Activated B cell treated with CpG ODN at 0.5 μM for 24 hours (primary cell): ENCODE data around the gene TIGIT. TPM values are rescaled to one million over a fixed set of nuclear protein-coding genes. Genes with fewer than 3 reads are reported as not detected.

Source experiments
- ATAC-seq: fragments of 200-7000 bp; cut with Tn5 transposase; one replicate; pipeline ENCODE4 v1.10.0; 2021; ENCODE audit warnings: low read depth, mild to moderate bottlenecking, moderate library complexity
- CTCF ChIA-PET: fragments of 350-600 bp; sonication (Branson Sonifier 250); formaldehyde crosslinking; loops from one replicate; lab custom pipeline; 2021; ENCODE audit warnings: antibody characterized with exemption; lab: Charles Lee
- POLR2A ChIA-PET: fragments of 350-600 bp; sonication (Branson Sonifier 250); formaldehyde crosslinking; loops from one replicate; lab custom pipeline; 2021; ENCODE audit warnings: antibody characterized with exemption; lab: Charles Lee
- DNase-seq: peaks from one replicate; pipeline ENCODE4 v3.0.0; 2022
- H3K27ac Mint-ChIP-seq: one replicate; pipeline ENCODE4 v1.8.0; 2020; ENCODE audit warnings: mixed read lengths
- H3K27me3 Mint-ChIP-seq: one replicate; pipeline ENCODE4 v1.8.0; 2021; ENCODE audit warnings: mixed read lengths
- H3K36me3 Mint-ChIP-seq: one replicate; pipeline ENCODE4 v1.8.0; 2021; ENCODE audit warnings: low read depth, mixed read lengths
- H3K4me1 Mint-ChIP-seq: one replicate; pipeline ENCODE4 v1.8.0; 2021; ENCODE audit warnings: mixed read lengths
- H3K4me3 Mint-ChIP-seq: one replicate; pipeline ENCODE4 v1.8.0; 2020; ENCODE audit warnings: mild to moderate bottlenecking, mixed read lengths
- H3K9me3 Mint-ChIP-seq: one replicate; pipeline ENCODE4 v1.8.0; 2020; ENCODE audit warnings: mixed read lengths
- CTCF ChIP-seq: fragments of 200-600 bp; IDR thresholded peaks from one replicate; pipeline ENCODE4 v1.8.0; 2022; ENCODE audit warnings: antibody characterized with exemption, mild to moderate bottlenecking
- intact Hi-C: fragments of 100-400 bp; cut with micrococcal nuclease; formaldehyde crosslinking; loops from one replicate; pipeline ENCODE4 v1.15.1; 2024
- total RNA-seq: library from RNA; stranded (reverse); gene quantifications from 2 replicates; pipeline ENCODE4 v1.2.3, GENCODE V29; 2022

Gene TIGIT
- total RNA-seq, 1 donor from 2014 or later = 3.3 TPM

- H3K27me3 Mint-ChIP-seq = no peaks in the 10 kb centered on the region
- intact Hi-C loops = no loop called here
- POLR2A ChIA-PET = interaction anchor here (0.6 to 1.4 kb wide), 6 partner anchors 11 to 133 kb away, joined by 3 to 7 read pairs (median 4); no protein-coding TSS in a partner anchor
- CTCF ChIA-PET = interaction anchor here (0.8 to 1.4 kb wide), 3 partner anchors 72 to 131 kb away, joined by 3 to 4 read pairs (median 3); no protein-coding TSS in a partner anchor
- TF ChIP-seq CTCF = no peak
- no peaks in the 10 kb centered on the region for H3K36me3 Mint-ChIP-seq
- H3K9me3 Mint-ChIP-seq = peaks cover 2% of the 10 kb centered on the region
- H3K27ac Mint-ChIP-seq = peak overlapping the region; percentile 87
- H3K4me1 Mint-ChIP-seq = peaks cover 22% of the 10 kb centered on the region
- H3K4me3 Mint-ChIP-seq = peak overlapping the region; percentile 52
- DNase-seq (no peak), ATAC-seq (no peak)
Measured at GRCh38 chr3:114285648-114286230, 8.1 kb upstream of the TIGIT start.

GRCh38 chr3:114286266-114286665, 7.6 kb upstream of the TIGIT start:
- Mint-ChIP-seq H3K4me1 (peaks cover 27% of the 10 kb centered on the region), H3K36me3 (no peaks in the 10 kb centered on the region)
- POLR2A ChIA-PET = interaction anchor here (1.2 to 1.9 kb wide), 3 partner anchors 13 to 73 kb away, joined by 3 to 13 read pairs (median 6); no protein-coding TSS in a partner anchor

GRCh38 chr3:114290911-114291901, 2.6 kb upstream of the TIGIT start:
- Mint-ChIP-seq H3K27me3 (no peaks in the 10 kb centered on the region), H3K4me3 (peak overlapping the region; percentile 71), H3K27ac (peak overlapping the region; percentile 98), H3K9me3 (no peaks in the 10 kb centered on the region), H3K36me3 (no peaks in the 10 kb centered on the region), H3K4me1 (peaks cover 47% of the 10 kb centered on the region)
- POLR2A ChIA-PET = interaction anchor here (0.5 to 7.8 kb wide), 28 partner anchors 9 to 1367 kb away, joined by 3 to 334 read pairs (median 4); no protein-coding TSS in a partner anchor
- DNase-seq = peak; percentile 88
- TF ChIP-seq CTCF = peak; percentile 83
- peak; percentile 85 for ATAC-seq
- CTCF ChIA-PET = interaction anchor here (0.6 to 3.8 kb wide), 41 partner anchors 9 to 293 kb away, joined by 3 to 66 read pairs (median 6); partner anchors contain the start of gene DRD3
- intact Hi-C loops = loop anchor here (1.0 to 10.0 kb wide), 18 partner anchors 8 to 856 kb away; partner anchors contain the start of genes CCDC191, DRD3, QTRT2 and ZBTB20

More at GRCh38 chr3:114286266-114286665, 7.6 kb upstream of the TIGIT start:
- ATAC-seq (no peak), DNase-seq (no peak)
- Mint-ChIP-seq H3K27me3 (no peaks in the 10 kb centered on the region), H3K4me3 (no peak overlapping the region), H3K27ac (peak overlapping the region; percentile 87), H3K9me3 (peaks cover 2% of the 10 kb centered on the region)
- no peak for TF ChIP-seq CTCF
- intact Hi-C loops = no loop called here
- CTCF ChIA-PET = interaction anchor here (1.4 kb wide), 2 partner anchors 13 to 73 kb away, joined by 3 read pairs; no protein-coding TSS in a partner anchor

- POLR2A ChIA-PET = interaction anchor here (7.2 to 7.8 kb wide), 2 partner anchors 11 to 79 kb away, joined by 59 to 334 read pairs; no protein-coding TSS in a partner anchor
- Mint-ChIP-seq H3K4me3 (no peak overlapping the region), H3K4me1 (peaks cover 52% of the 10 kb centered on the region), H3K27ac (peak overlapping the region; percentile 20), H3K27me3 (no peaks in the 10 kb centered on the region), H3K9me3 (no peaks in the 10 kb centered on the region), H3K36me3 (no peaks in the 10 kb centered on the region)
- intact Hi-C loops = loop anchor here (5.0 to 10.0 kb wide), 2 partner anchors 290 to 558 kb away; no protein-coding TSS in a partner anchor
- CTCF ChIA-PET = interaction anchor here (0.5 to 1.3 kb wide), 2 partner anchors 115 to 456 kb away, joined by 3 to 4 read pairs; partner anchors contain the start of gene GRAMD1C
- TF ChIP-seq CTCF = no peak
- ATAC-seq (no peak), DNase-seq (no peak)
Measured at GRCh38 chr3:114294940-114295480, 1.2 kb downstream of the TIGIT start.
